ENCODE data around the gene KIF3A.

DNA sequence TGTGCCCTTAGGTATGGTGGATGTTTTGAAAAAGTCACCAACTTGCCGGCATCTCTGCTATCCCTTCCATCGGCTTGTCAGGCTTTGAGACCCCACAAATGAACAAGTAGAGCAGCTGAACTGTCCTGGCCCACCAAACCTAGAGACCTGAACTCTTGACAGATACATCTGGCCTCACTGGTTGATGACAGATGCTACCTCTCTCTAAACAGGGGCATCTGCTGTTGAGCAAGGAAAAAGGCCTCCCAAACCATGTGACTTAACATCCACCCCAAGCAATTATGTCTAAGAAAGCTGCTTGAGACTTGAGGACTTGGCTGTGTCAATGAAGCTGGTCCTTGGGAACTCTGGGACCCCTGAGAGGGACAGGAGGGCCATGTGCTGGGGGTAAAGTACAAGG is 12.2 kb upstream of the KIF3A start:
- TF ChIP-seq EZH2 (IDR thresholded peaks at IDR 0.05; ENCODE audit: borderline replicate concordance, low read depth, low read length, severe bottlenecking) = no peak
- TF ChIP-seq, protein P1, sequence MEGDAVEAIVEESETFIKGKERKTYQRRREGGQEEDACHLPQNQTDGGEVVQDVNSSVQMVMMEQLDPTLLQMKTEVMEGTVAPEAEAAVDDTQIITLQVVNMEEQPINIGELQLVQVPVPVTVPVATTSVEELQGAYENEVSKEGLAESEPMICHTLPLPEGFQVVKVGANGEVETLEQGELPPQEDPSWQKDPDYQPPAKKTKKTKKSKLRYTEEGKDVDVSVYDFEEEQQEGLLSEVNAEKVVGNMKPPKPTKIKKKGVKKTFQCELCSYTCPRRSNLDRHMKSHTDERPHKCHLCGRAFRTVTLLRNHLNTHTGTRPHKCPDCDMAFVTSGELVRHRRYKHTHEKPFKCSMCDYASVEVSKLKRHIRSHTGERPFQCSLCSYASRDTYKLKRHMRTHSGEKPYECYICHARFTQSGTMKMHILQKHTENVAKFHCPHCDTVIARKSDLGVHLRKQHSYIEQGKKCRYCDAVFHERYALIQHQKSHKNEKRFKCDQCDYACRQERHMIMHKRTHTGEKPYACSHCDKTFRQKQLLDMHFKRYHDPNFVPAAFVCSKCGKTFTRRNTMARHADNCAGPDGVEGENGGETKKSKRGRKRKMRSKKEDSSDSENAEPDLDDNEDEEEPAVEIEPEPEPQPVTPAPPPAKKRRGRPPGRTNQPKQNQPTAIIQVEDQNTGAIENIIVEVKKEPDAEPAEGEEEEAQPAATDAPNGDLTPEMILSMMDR (IDR thresholded peaks at IDR 0.05; ENCODE audit: borderline replicate concordance, extremely low read depth, low read length, poor library complexity, severe bottlenecking) = no peak
